Kidney (tissue), 14 donors: ENCODE data around the gene SPATA7. TPM values are rescaled to one million over a fixed set of nuclear protein-coding genes. Genes with fewer than 3 reads are reported as not detected.

ENCODE experiments used
- DNase-seq, 5 donors: peaks; one replicate each; pipeline ENCODE4 v3.0.0-alpha.2; 2013 to 2020
- FAIRE-seq: peaks from 2 replicates; lab custom pipeline; 2012; peaks lifted over from hg19 to GRCh38; lab: Jason Lieb, UNC
- H3K27ac ChIP-seq, 2 donors: one replicate each; pipeline ENCODE4 v1.7.0; 2013; ENCODE audit warnings: low read depth in 2 of 2, low read length in 2 of 2, inconsistent platforms in 1 of 2
- H3K27me3 ChIP-seq: one replicate; pipeline ENCODE4 v1.7.1; 2013; ENCODE audit warnings: low read length, inconsistent platforms; ENCODE audit not compliant: control insufficient read depth, insufficient read depth
- H3K36me3 ChIP-seq, 3 donors: one replicate each; pipeline versions ENCODE4 v1.7.0 to v1.7.1; 2013; ENCODE audit warnings: low read length in 3 of 3, control low read depth in 1 of 3, inconsistent platforms in 1 of 3; ENCODE audit not compliant: insufficient read depth in 3 of 3, control insufficient read depth in 2 of 3
- H3K4me1 ChIP-seq, 3 donors: one replicate each; pipeline versions ENCODE4 v1.7.0 to v1.7.1; 2013; ENCODE audit warnings: low read length in 3 of 3, inconsistent platforms in 1 of 3, low read depth in 1 of 3; ENCODE audit not compliant: control insufficient read depth in 2 of 3, insufficient read depth in 2 of 3
- H3K4me3 ChIP-seq, 3 donors: one replicate each; pipeline versions ENCODE4 v1.7.0 to v1.8.1; 2013; ENCODE audit warnings: low read length in 3 of 3, control low read depth in 1 of 3, inconsistent platforms in 1 of 3
- H3K9ac ChIP-seq, 3 donors: one replicate each; pipeline versions ENCODE4 v1.7.0 to v1.7.1; 2013; ENCODE audit warnings: low read length in 3 of 3, control low read depth in 1 of 3, inconsistent platforms in 1 of 3
- H3K9me3 ChIP-seq, 3 donors: one replicate each; pipeline versions ENCODE4 v1.7.0 to v1.7.1; 2013; ENCODE audit warnings: low read length in 3 of 3, control low read depth in 1 of 3, inconsistent platforms in 1 of 3; ENCODE audit not compliant: control insufficient read depth in 2 of 3, insufficient read depth in 1 of 3
- CTCF ChIP-seq: IDR thresholded peaks from 3 replicates; pipeline ENCODE4 v1.5.1; 2012; ENCODE audit warnings: mild to moderate bottlenecking, moderate library complexity, borderline replicate concordance; ENCODE audit not compliant: insufficient read depth; ENCODE audit errors: extremely low read depth
- intact Hi-C: fragments of 100-400 bp; cut with DNase I; formaldehyde crosslinking; loops from one replicate; pipeline ENCODE4 v1.11.1; 2022
- polyA plus RNA-seq: library from polyadenylated mRNA; stranded (reverse); fragments of 350-450 nt; fragmentation: Illumina TruSeq; extraction: RNeasy Lipid Tissue Mini Kit (QIAGEN cat#74804); gene quantifications from one replicate; pipeline ENCODE4 v1.2.3, GENCODE V29; 2014; ENCODE audit warnings: low read depth, low replicate concordance; ENCODE audit not compliant: insufficient read depth
- total RNA-seq: library from RNA; stranded (reverse); fragmentation: NEBNext Ultra II Directional; extraction: Animal tissue kit (Norgen Biotek cat#: 25700); gene quantifications from one replicate; pipeline ENCODE4 v1.2.1, GENCODE V29; 2021
- donor health status: control.
- donor health status: control.
- donor health status: control.
- donor health status: control.
- donor health status: control.
- donor health status: DM: yes; HTN: yes; CAD: no.
- donor health status: Normal renal cell carcinoma (clear cell type).

SPATA7 gene
- total and polyA plus RNA-seq, 2 donors from 2014 or later, result 14.0 to 17.4 TPM

DNA sequence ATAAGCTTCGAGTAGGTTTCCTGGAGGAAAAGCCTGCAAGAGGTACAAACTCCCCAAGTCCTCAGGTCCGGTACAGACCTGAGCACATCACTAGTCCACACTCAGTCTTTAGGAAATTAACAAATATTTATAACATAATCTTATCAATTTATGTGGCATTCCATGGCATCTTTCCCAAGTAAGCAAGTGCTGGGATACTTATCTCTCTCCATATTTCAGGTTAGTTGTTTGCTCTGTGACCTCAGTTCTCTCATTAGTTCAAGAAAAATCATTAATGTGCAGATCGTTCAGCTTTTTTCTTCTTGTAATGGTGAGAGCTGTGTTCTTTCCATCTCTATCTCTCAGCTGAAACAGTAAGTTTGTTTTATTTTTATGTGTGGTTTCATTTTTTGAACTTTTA lies 34.7 kb downstream of the SPATA7 start:
- intact Hi-C loops, result no loop called here
- Histone ChIP-seq H3K4me1 (no peaks in the 10 kb centered on the region), H3K4me3 (no peak overlapping the region), H3K9ac (no peak overlapping the region), H3K9me3 (peaks cover 0 to 9% (median 2%) of the 10 kb centered on the region in 3 donors), H3K27me3 (no peaks in the 10 kb centered on the region), H3K36me3 (peaks cover 8 to 10% (median 9%) of the 10 kb centered on the region in 3 donors), H3K27ac (no peak overlapping the region)
- DNase-seq (no peak), FAIRE-seq (no peak)
- no peak for TF ChIP-seq CTCF

GRCh38 chr14:88421286-88421685 lies 35.8 kb downstream of the SPATA7 start:
- H3K4me3 ChIP-seq, result no peak overlapping the region
- H3K36me3 ChIP-seq, result peaks cover 6 to 10% (median 9%) of the 10 kb centered on the region in 3 donors
- H3K9ac ChIP-seq, result no peak overlapping the region
- no peaks in the 10 kb centered on the region for H3K4me1 ChIP-seq
- no peaks in the 10 kb centered on the region for H3K27me3 ChIP-seq
- intact Hi-C loops, result no loop called here
- FAIRE-seq, result no peak
- no peak for DNase-seq
- H3K9me3 ChIP-seq, result peaks cover 0 to 6% (median 2%) of the 10 kb centered on the region in 3 donors
- H3K27ac ChIP-seq, result no peak overlapping the region
- no peak for TF ChIP-seq CTCF

DNA sequence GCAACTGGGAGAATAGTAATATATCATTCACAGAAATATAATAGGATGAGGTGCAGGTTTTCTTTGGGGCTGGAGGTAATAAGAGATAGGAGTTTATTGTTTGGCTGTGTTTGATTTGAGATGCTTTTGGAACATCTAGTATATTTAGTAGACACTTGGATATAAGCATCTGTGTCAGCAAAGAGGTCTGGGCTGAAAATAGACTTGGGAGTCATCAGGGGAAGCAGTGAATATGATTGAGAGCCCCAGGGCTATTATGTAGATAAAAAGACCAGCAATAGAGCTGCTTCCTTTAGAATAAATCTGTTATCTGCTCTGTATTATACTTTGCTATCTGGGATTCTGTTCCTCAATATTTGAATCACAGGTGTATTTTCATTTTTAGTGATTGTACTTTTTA lies 36.6 kb downstream of the SPATA7 start:
- peaks cover 5 to 10% (median 7%) of the 10 kb centered on the region in 3 donors for H3K36me3 ChIP-seq
- H3K9ac ChIP-seq, result no peak overlapping the region
- TF ChIP-seq CTCF, result no peak
- H3K27me3 ChIP-seq, result no peaks in the 10 kb centered on the region
- FAIRE-seq (no peak), DNase-seq (no peak)
- no peak overlapping the region for H3K4me3 ChIP-seq
- no peaks in the 10 kb centered on the region for H3K4me1 ChIP-seq
- H3K27ac ChIP-seq, result no peak overlapping the region
- H3K9me3 ChIP-seq, result peaks cover 0 to 6% (median 0%) of the 10 kb centered on the region in 3 donors
- intact Hi-C loops, result no loop called here
